Measurements from ENCODE around the gene SOCS1. TPM values are rescaled to one million over a fixed set of nuclear protein-coding genes. Genes with fewer than 3 reads are reported as not detected.

Gene SOCS1
- total and polyA plus RNA-seq, 2 donors (not counting 3 experiments of a cell fraction or from before 2014, with no cell fraction given) = 1.1 to 1.7 TPM

DNA sequence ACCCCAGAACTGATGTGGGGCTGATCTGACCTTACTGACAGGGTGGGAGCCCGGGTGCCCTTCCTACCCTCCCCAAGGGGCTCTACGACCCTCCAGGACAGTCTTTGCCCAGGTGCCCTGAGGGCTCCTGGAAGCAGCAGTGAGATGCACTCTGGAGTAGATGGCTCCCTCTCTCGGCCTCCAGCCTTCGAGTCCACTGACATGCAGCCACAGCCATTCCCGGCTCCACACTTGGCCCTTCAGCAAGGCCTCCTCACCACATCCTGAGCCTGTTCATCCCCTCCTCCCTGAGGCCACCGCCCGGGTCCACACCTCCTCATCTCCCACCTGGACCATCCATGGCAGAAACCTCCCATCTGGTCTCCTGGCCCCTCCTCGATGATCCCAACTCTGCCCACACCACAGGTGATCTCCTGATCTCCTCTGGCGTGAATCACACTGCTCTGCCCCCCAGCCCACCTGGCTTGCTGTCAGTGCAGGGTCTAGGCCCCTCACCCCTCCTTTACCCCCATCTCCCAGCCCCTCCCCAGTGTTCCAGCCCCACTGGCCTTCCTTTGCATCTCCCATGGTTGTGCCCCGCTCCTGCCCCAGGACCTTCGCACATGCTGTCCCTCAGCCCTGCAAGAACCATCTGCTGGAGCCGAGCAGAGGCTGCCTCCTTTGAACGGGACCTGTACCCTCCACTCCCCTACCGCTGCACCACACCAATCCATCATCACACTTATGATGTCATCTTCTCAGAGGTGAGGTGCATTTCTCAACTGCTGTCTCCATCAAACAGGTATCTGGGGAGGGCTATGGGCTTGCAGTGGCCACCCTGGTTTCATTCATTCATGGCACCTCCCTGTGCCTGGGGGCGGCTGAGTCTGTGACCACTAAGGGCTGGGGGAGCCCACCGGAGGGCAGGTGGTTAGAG lies 44.7 kb downstream of the SOCS1 start:
- POLR2A ChIA-PET = no interaction called here
- FAIRE-seq = no peak

More for the DNA sequence above, 44.7 kb downstream of the SOCS1 start:
- no peaks in the 10 kb centered on the region for H4K20me1 ChIP-seq (replicated peaks; ENCODE audit: control insufficient read depth, extremely low read depth, insufficient read depth, low read length)
- H2AFZ ChIP-seq (ENCODE audit: low read depth, low read length) = no peak overlapping the region
- BruUV-seq (replicated peaks) = no TSS peak
- no peaks in the 10 kb centered on the region for H3K36me3 ChIP-seq (ENCODE audit: control insufficient read depth in 2 of 2, extremely low read depth in 1 of 2, insufficient read depth in 2 of 2, low read length in 2 of 2)
- no peaks in the 10 kb centered on the region for H3K79me2 ChIP-seq (ENCODE audit: control insufficient read depth, insufficient read depth, low read length)
- no peaks in the 10 kb centered on the region for H3K9me3 ChIP-seq (replicated peaks; ENCODE audit: control insufficient read depth, insufficient read depth, low read length)
- dilution Hi-C loops (cut with MboI; ENCODE audit: extremely low pct_ligation_motif_present, low sequenced_read_pairs) (no loop called here), intact Hi-C loops (cut with micrococcal nuclease) (no loop called here)
- H3K9me1 ChIP-seq (replicated peaks; ENCODE audit: control insufficient read depth, extremely low read depth, insufficient read depth, low read length) = no peaks in the 10 kb centered on the region
- no peak overlapping the region for H3K4me3 ChIP-seq (replicated peaks in 1 of 3; ENCODE audit: insufficient read depth in 1 of 3, low read depth in 1 of 3, low read length in 3 of 3)
- H3K4me2 ChIP-seq (ENCODE audit: insufficient read depth, low read length) = no peak overlapping the region
- H3K27ac ChIP-seq (ENCODE audit: insufficient read depth, low read depth, low read length) = no peak overlapping the region
- no peak for DNase-seq (ENCODE audit: low read depth, low spot score)
- TF ChIP-seq, protein P1, sequence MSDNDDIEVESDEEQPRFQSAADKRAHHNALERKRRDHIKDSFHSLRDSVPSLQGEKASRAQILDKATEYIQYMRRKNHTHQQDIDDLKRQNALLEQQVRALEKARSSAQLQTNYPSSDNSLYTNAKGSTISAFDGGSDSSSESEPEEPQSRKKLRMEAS (IDR thresholded peaks at IDR 0.05; ENCODE audit: insufficient read depth, insufficient read length) = no peak
- TF ChIP-seq EZH2 (IDR thresholded peaks at IDR 0.05; ENCODE audit: borderline replicate concordance, low read depth, low read length, severe bottlenecking) (no peak), FOS (IDR thresholded peaks at IDR 0.05; ENCODE audit: borderline replicate concordance, insufficient read depth, low read length) (no peak), GATA2 (IDR thresholded peaks at IDR 0.05; ENCODE audit: insufficient read depth, insufficient read length, low read depth, low read length) (no peak), JUN (IDR thresholded peaks at IDR 0.05; ENCODE audit: borderline replicate concordance, insufficient read depth, insufficient read length, low read depth) (no peak), POLR2A (IDR thresholded peaks at IDR 0.05; ENCODE audit: low read depth, low read length) (no peak), POLR2AphosphoS5 (IDR thresholded peaks at IDR 0.05; ENCODE audit: insufficient read depth, low read depth, low read length) (no peak), MYC (IDR thresholded peaks at IDR 0.05; ENCODE audit: low read depth, low read length) (no peak)
- TF ChIP-seq, protein P2, sequence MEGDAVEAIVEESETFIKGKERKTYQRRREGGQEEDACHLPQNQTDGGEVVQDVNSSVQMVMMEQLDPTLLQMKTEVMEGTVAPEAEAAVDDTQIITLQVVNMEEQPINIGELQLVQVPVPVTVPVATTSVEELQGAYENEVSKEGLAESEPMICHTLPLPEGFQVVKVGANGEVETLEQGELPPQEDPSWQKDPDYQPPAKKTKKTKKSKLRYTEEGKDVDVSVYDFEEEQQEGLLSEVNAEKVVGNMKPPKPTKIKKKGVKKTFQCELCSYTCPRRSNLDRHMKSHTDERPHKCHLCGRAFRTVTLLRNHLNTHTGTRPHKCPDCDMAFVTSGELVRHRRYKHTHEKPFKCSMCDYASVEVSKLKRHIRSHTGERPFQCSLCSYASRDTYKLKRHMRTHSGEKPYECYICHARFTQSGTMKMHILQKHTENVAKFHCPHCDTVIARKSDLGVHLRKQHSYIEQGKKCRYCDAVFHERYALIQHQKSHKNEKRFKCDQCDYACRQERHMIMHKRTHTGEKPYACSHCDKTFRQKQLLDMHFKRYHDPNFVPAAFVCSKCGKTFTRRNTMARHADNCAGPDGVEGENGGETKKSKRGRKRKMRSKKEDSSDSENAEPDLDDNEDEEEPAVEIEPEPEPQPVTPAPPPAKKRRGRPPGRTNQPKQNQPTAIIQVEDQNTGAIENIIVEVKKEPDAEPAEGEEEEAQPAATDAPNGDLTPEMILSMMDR (IDR thresholded peaks at IDR 0.05; ENCODE audit: extremely low read depth in 1 of 2, insufficient read depth in 1 of 2, low read depth in 1 of 2, low read length in 2 of 2) = no peak
- CTCF ChIA-PET = no interaction called here
- H3K27me3 ChIP-seq (ENCODE audit: control insufficient read depth in 2 of 2, insufficient read depth in 2 of 2, low read length in 2 of 2) = no peaks in the 10 kb centered on the region
- H3K9ac ChIP-seq (replicated peaks; ENCODE audit: extremely low read depth, insufficient read depth, low read length) = no peak overlapping the region
- H3K4me1 ChIP-seq (ENCODE audit: control insufficient read depth, extremely low read depth, insufficient read depth, low read length) = no peaks in the 10 kb centered on the region
